Suppressor macrophage treated with lipopolysaccharide for 4 hours (primary cell): ENCODE measurements around the gene PHTF2.

Experiments
- DNase-seq: peaks from one replicate; pipeline ENCODE4 v3.0.0-alpha.2; 2020

Gene PHTF2

DNA sequence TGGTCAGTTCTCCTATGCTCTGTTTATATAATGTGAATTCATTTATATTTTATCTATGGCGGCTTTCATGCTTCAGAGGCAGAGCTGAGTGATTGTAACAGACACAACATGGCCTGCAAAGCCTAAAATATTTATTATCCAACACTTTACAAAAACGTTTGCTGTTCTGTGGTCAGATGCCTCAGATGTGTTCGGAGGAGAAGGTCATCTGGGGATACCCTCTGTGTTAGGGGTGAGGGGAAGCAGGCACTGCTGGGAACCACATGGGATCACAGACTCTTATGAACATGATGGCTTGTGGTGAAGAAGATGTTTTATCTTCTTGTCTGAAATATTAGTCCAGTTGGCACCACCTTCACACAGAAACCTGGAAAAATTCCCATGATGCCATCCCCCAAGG lies 203.4 kb downstream of the PHTF2 start:
- no peak for DNase-seq

DNA sequence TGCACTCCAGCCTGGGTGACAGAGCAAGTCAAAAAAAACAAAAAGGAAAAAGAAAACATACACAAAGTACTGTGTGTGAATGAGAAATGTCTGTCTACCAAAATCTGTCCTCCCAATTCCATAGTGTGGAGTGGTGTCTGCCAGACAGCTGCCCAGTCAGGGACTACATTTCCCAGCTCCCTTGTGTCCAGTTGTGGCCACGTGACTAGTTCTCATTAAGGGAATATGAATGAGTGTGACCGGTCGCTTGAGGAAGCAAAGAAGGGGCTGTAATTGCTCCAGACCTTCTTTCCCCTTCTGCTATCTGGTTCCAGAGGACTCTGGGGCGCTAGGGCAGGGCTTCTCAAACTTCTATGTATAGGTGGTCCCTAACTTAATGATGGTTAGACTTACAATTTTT lies 204.1 kb downstream of the PHTF2 start:
- no peak for DNase-seq

DNA sequence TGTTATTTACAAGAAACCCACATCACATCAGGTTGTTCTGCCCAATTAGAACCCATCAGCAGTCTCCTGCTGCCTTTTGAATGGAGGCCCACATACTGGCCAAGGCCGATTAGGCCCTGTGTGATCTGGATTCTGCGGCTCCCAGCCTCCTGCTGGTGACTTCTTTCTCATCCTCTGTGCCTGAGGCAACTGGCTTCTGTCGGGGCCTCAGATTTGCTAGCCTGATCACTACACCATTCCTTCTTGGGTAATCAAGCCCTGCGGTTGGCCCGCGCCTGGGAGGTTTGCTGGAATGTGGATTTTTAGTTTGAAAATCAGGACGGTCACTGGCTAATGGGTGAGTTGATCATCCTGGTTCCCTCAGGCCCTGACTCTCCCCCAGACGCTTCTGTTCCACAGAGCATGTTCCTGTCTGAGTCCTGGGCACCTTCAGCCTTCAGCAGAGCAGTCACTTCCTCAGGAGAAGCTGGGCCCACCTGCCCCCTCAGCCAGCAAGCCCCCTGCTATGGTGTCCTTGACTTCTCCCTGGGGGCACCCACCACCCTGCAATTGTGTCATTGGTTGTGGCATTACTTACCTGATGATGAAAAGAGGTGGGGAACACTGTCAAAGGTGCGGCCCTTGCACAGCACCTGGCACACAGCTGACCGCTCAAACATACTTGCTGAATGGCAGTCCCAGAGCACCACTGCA lies 207.6 kb downstream of the PHTF2 start:
- no peak for DNase-seq
